ENCODE results near the gene LILRA1. TPM values are rescaled to one million over a fixed set of nuclear protein-coding genes. Genes with fewer than 3 reads are reported as not detected.

LILRA1 gene
- total and polyA plus RNA-seq, 2 of the 13 experiments (the other 11 are each of a cell fraction or from before 2014, with no cell fraction given) = not detected

DNA sequence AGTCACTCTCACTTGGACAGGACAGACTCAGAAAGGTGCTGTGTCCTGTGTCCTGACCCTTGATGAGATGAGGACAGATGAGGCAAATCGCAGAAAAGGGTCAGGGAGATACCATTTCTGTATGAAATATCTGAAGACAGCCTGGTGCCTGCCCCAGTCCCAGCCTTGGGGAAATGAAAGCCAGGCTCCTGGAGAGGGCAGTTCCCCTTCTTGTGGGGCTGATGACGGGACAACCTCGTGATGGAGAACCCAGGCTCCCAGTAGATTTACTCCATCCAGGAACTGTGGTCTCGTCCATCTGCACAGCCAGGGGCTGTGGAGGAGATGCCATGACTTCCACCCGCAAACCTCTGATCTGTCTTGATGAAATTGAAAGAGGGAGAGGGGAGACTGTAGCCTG is 50.6 kb downstream of the LILRA1 start:
- intact Hi-C loops (cut with micrococcal nuclease; ENCODE audit: unreplicated experiment) (no loop called here), in situ Hi-C loops (cut with HindIII; ENCODE audit: extremely low pct_ligation_motif_present, low pct_unique_long_range_greater_than_20kb) (no loop called here)
- H3K27ac ChIP-seq (ENCODE audit: extremely low read length, insufficient read depth, low read length) = no peak overlapping the region
- ChIA-PET CTCF (ENCODE audit: low intra/inter-chr PET ratio, low total read pairs) (no interaction called here), POLR2A (no interaction called here)
- H3K9ac ChIP-seq (ENCODE audit: insufficient read depth, low read depth, low read length) = no peak overlapping the region
- no peak for TF ChIP-seq ZBTB26 (CRISPR knock-in tag; IDR thresholded peaks at IDR 0.05; ENCODE audit: borderline replicate concordance)
- TF ChIP-seq MXD3 (CRISPR knock-in tag; IDR thresholded peaks at IDR 0.05) = no peak
- no peak for TF ChIP-seq ZBTB14 (CRISPR knock-in tag; IDR thresholded peaks at IDR 0.05)
- TF ChIP-seq, protein P1, sequence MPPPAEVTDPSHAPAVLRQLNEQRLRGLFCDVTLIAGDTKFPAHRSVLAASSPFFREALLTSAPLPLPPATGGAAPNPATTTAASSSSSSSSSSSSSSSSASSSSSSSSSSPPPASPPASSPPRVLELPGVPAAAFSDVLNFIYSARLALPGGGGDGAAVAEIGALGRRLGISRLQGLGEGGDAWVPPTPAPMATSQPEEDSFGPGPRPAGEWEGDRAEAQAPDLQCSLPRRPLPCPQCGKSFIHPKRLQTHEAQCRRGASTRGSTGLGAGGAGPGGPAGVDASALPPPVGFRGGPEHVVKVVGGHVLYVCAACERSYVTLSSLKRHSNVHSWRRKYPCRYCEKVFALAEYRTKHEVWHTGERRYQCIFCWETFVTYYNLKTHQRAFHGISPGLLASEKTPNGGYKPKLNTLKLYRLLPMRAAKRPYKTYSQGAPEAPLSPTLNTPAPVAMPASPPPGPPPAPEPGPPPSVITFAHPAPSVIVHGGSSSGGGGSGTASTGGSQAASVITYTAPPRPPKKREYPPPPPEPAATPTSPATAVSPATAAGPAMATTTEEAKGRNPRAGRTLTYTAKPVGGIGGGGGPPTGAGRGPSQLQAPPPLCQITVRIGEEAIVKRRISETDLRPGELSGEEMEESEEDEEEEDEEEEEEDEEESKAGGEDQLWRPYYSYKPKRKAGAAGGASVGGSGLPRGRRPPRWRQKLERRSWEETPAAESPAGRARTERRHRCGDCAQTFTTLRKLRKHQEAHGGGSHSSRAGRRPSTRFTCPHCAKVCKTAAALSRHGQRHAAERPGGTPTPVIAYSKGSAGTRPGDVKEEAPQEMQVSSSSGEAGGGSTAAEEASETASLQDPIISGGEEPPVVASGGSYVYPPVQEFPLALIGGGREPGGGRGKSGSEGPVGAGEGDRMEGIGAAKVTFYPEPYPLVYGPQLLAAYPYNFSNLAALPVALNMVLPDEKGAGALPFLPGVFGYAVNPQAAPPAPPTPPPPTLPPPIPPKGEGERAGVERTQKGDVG (CRISPR knock-in tag; IDR thresholded peaks at IDR 0.05; ENCODE audit: borderline replicate concordance) = no peak
- no peak for TF ChIP-seq ZNF644 (CRISPR knock-in tag; IDR thresholded peaks at IDR 0.05; ENCODE audit: low read depth)
- TF ChIP-seq, protein P2, sequence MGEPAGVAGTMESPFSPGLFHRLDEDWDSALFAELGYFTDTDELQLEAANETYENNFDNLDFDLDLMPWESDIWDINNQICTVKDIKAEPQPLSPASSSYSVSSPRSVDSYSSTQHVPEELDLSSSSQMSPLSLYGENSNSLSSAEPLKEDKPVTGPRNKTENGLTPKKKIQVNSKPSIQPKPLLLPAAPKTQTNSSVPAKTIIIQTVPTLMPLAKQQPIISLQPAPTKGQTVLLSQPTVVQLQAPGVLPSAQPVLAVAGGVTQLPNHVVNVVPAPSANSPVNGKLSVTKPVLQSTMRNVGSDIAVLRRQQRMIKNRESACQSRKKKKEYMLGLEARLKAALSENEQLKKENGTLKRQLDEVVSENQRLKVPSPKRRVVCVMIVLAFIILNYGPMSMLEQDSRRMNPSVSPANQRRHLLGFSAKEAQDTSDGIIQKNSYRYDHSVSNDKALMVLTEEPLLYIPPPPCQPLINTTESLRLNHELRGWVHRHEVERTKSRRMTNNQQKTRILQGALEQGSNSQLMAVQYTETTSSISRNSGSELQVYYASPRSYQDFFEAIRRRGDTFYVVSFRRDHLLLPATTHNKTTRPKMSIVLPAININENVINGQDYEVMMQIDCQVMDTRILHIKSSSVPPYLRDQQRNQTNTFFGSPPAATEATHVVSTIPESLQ (CRISPR knock-in tag; conservative IDR thresholded peaks at IDR 0.05) = no peak
- TF ChIP-seq KMT2B (CRISPR knock-in tag; IDR thresholded peaks at IDR 0.05) = no peak
- TF ChIP-seq CHCHD3 (CRISPR knock-in tag; IDR thresholded peaks at IDR 0.05) = no peak
- TF ChIP-seq ZBTB39 (CRISPR knock-in tag; IDR thresholded peaks at IDR 0.05) = no peak
- TF ChIP-seq ZNF589 (CRISPR knock-in tag; conservative IDR thresholded peaks at IDR 0.05) = no peak
- no peaks in the 10 kb centered on the region for H3K9me3 ChIP-seq (ENCODE audit: low read length)
- BruUV-seq (replicated peaks) = no TSS peak
- no peak for DNase-seq (ENCODE audit: low spot score)
- FAIRE-seq = no peak
- no peaks in the 10 kb centered on the region for H3K79me2 ChIP-seq (ENCODE audit: insufficient read depth, low read length)
- H4K20me1 ChIP-seq (ENCODE audit: insufficient read depth, low read length) = no peaks in the 10 kb centered on the region
- peaks cover 0 to 3% of the 10 kb centered on the region in 2 experiments; a peak in 1 of 5 replicates for H3K27me3 ChIP-seq (ENCODE audit: control insufficient read depth in 1 of 2, insufficient read depth in 2 of 2, low read length in 2 of 2)
- no peak overlapping the region for H2AFZ ChIP-seq (ENCODE audit: low read length)
- no peak overlapping the region for H3K4me2 ChIP-seq (ENCODE audit: low read depth, low read length)
- H3K36me3 ChIP-seq (replicated peaks in 1 of 2; ENCODE audit: control insufficient read depth in 1 of 2, insufficient read depth in 2 of 2, low read length in 2 of 2) = no peaks in the 10 kb centered on the region
- ATAC-seq = no peak
- H3K4me3 ChIP-seq (replicated peaks in 1 of 3; ENCODE audit: insufficient read depth in 1 of 3, low read depth in 2 of 3, low read length in 3 of 3) = no peak overlapping the region
- no peaks in the 10 kb centered on the region for H3K4me1 ChIP-seq (ENCODE audit: insufficient read depth, low read length)
- 21% methylated on average over 2 of the region's 5 CpGs for WGBS (ENCODE audit: low lambda C conversion rate)

Data from HepG2 (cell line).